K562 (cell line): ENCODE data around the gene RBM20. TPM values are rescaled to one million over a fixed set of nuclear protein-coding genes. Genes with fewer than 3 reads are reported as not detected.

Experiments
- ATAC-seq: fragments of 200-7000 bp; cut with Tn5 transposase; 3 replicates; pipeline ENCODE4 v1.9.1; 2020; ENCODE audit warnings: moderate library complexity
- BruUV-seq: library from RNA; stranded (reverse); fragments of 400-500 nt; replicated peaks from 2 replicates; lab custom pipeline; 2021; lab: Mats Ljungman, UMichigan
- CTCF ChIA-PET: fragments of 300-600 bp; formaldehyde crosslinking; extraction: SDS; loops from one replicate; lab custom pipeline; 2021; ENCODE audit warnings: low intra/inter-chr PET ratio; lab: Yijun Ruan, JAX
- POLR2A ChIA-PET: fragments of 300-600, 350-650 bp; sonication (Branson Sonifier 250); formaldehyde crosslinking; extraction: SDS; loops from one replicate; lab custom pipeline; 2021; ENCODE audit warnings: antibody characterized with exemption, inconsistent platforms; lab: Yijun Ruan, JAX
- DNase-seq, 4 experiments: peaks; one replicate each; pipeline versions ENCODE4 v3.0.0 to v3.0.0-alpha.2; 2011 to 2018; ENCODE audit warnings: low spot score in 3 of 4, mixed read lengths in 3 of 4; ENCODE audit errors: extremely low read depth in 1 of 4
- FAIRE-seq: peaks from 2 replicates; lab custom pipeline; 2011; peaks lifted over from hg19 to GRCh38; lab: Jason Lieb, UNC
- H2AFZ ChIP-seq: 2 replicates; pipeline ENCODE4 v1.6.0; 2011; ENCODE audit warnings: low read depth, low read length, control low read depth, inconsistent platforms
- H3K27ac ChIP-seq: fragments of 200-600 bp; 3 replicates; pipeline ENCODE4 v1.8.0; 2011; ENCODE audit warnings: low read depth, mild to moderate bottlenecking, control low read depth, inconsistent platforms, low read length, moderate library complexity, mixed read lengths; ENCODE audit errors: extremely low read depth
- H3K27me3 ChIP-seq, 2 experiments: fragments of 300-600 bp in 1 of 2; 2 replicates in 1 of 2; 3 replicates in 1 of 2; pipeline versions ENCODE4 v1.6.0 to v1.8.0; 2011; ENCODE audit warnings: inconsistent platforms in 2 of 2, low read length in 2 of 2, mild to moderate bottlenecking in 1 of 2, mixed read lengths in 1 of 2, moderate library complexity in 1 of 2; ENCODE audit not compliant: control insufficient read depth in 2 of 2, insufficient read depth in 2 of 2
- H3K36me3 ChIP-seq: fragments of 300-600 bp; 3 replicates; pipeline ENCODE4 v1.8.0; 2011; ENCODE audit warnings: mild to moderate bottlenecking, low read length, inconsistent platforms; ENCODE audit not compliant: control insufficient read depth, insufficient read depth
- H3K4me1 ChIP-seq, 2 experiments: fragments of 200-600 bp in 1 of 2; replicated peaks in 1 of 2; 2 replicates in 1 of 2; 3 replicates in 1 of 2; pipeline versions ENCODE4 v1.5.1 to v1.8.0; 2011; ENCODE audit warnings: inconsistent platforms in 2 of 2, low read length in 2 of 2, mild to moderate bottlenecking in 1 of 2, mixed read lengths in 1 of 2, moderate library complexity in 1 of 2; ENCODE audit not compliant: control insufficient read depth in 2 of 2, insufficient read depth in 2 of 2
- H3K4me2 ChIP-seq: 2 replicates; pipeline ENCODE4 v1.6.1; 2011; ENCODE audit warnings: low read length, control low read depth, inconsistent platforms, mixed read lengths; ENCODE audit not compliant: insufficient read depth
- H3K4me3 ChIP-seq: fragments of 200-600 bp; sonication (generic), shearing (Covaris generic); 2 replicates; pipeline ENCODE4 v1.5.1; 2016; ENCODE audit warnings: control low read depth, inconsistent platforms
- H3K79me2 ChIP-seq: fragments of 200-600 bp; 3 replicates; pipeline ENCODE4 v1.8.0; 2011; ENCODE audit warnings: low read length, inconsistent platforms; ENCODE audit not compliant: control insufficient read depth, insufficient read depth
- H3K9ac ChIP-seq, 2 experiments: 2 replicates each; pipeline versions ENCODE4 v1.6.0 to v1.6.1; 2011; ENCODE audit warnings: low read depth in 2 of 2, low read length in 2 of 2, control low read depth in 1 of 2, inconsistent platforms in 1 of 2, mild to moderate bottlenecking in 1 of 2, mixed read lengths in 1 of 2; ENCODE audit not compliant: insufficient read depth in 1 of 2
- H3K9me1 ChIP-seq: one replicate; pipeline ENCODE4 v1.6.0; 2011; ENCODE audit warnings: inconsistent platforms, mild to moderate bottlenecking, low read length, moderate library complexity; ENCODE audit not compliant: control insufficient read depth, insufficient read depth
- H3K9me3 ChIP-seq: replicated peaks from 2 replicates; pipeline ENCODE4 v1.5.1; 2011; ENCODE audit warnings: low read depth, low read length, inconsistent platforms; ENCODE audit not compliant: control insufficient read depth, insufficient read depth
- H4K20me1 ChIP-seq: replicated peaks from 2 replicates; pipeline ENCODE4 v1.6.1; 2011; ENCODE audit warnings: low read length, inconsistent platforms, mixed read lengths; ENCODE audit not compliant: control insufficient read depth, insufficient read depth
- ARHGAP35 ChIP-seq: fragments of 450-650 bp; IDR thresholded peaks from 2 replicates; pipeline ENCODE4 v1.6.1; 2018; ENCODE audit not compliant: partially characterized antibody
- CREB3 ChIP-seq: fragments of 450-650 bp; conservative IDR thresholded peaks from 2 replicates; pipeline ENCODE4 v1.6.1; 2016; ENCODE audit warnings: missing genetic modification characterization, low read depth, mild to moderate bottlenecking, missing compliant biosample characterization, moderate library complexity
- CREM ChIP-seq: IDR thresholded peaks from 2 replicates; pipeline ENCODE4 v1.6.1; 2014; ENCODE audit warnings: antibody characterized with exemption, low read depth
- KAT2B ChIP-seq: IDR thresholded peaks from one replicate; pipeline ENCODE4 v1.6.1; 2012; ENCODE audit warnings: low read depth, mild to moderate bottlenecking, control low read depth, inconsistent platforms, low read length, moderate library complexity
- PBX2 ChIP-seq, 2 experiments: IDR thresholded peaks in 1 of 2; conservative IDR thresholded peaks in 1 of 2; 2 replicates each; pipeline ENCODE4 v1.6.1; 2016; ENCODE audit warnings: low read depth in 2 of 2, mild to moderate bottlenecking in 1 of 2, missing compliant biosample characterization in 1 of 2, missing genetic modification characterization in 1 of 2, moderate library complexity in 1 of 2
- XRCC3 ChIP-seq: fragments of 450-650 bp; IDR thresholded peaks from 2 replicates; pipeline ENCODE4 v1.6.1; 2017; ENCODE audit warnings: mild to moderate bottlenecking, moderate library complexity
- ZBTB49 ChIP-seq: sonication (generic); formaldehyde crosslinking; IDR thresholded peaks from 2 replicates; pipeline ENCODE4 v1.8.0; 2022; ENCODE audit warnings: missing genetic modification reagents, mild to moderate bottlenecking, borderline replicate concordance
- ZNF655 ChIP-seq: fragments of 250-450 bp; sonication (Bioruptor Pico); IDR thresholded peaks from 2 replicates; pipeline ENCODE4 v1.5.0; 2021
- WGBS: fragments of 100-300 bp; shearing (Covaris generic); methylation state at CpG from one replicate; pipeline ENCODE4 v1.1.6; 2016; ENCODE audit warnings: low coverage, mixed read lengths; ENCODE audit not compliant: insufficient coverage; ENCODE audit errors: missing lambda C conversion rate; 5-methylcytosine and 5-hydroxymethylcytosine counted together
- in situ Hi-C: fragments of 300-500 bp; cut with MboI; formaldehyde crosslinking; loops from 4 replicates; pipeline ENCODE4 v1.15.0; 2018; ENCODE audit warnings: inconsistent platforms, mixed read lengths
- intact Hi-C: fragments of 100-400 bp; cut with micrococcal nuclease; formaldehyde crosslinking; loops from 2 replicates; pipeline ENCODE4 v1.14.2; 2022
- polyA plus RNA-seq, 8 experiments: library from polyadenylated mRNA; depleted of rRNA in 4 of 8; stranded (reverse) in 5 of 8; unstranded in 3 of 8; fragments of >200 nt; fragmentation: Nextera tagmentation in 2 of 8; fragmentation: Illumina TruSeq in 1 of 8; extraction: Ambion mirVana in 2 of 8; extraction: Trizol in 1 of 8; gene quantifications; 2 replicates each; pipeline versions ENCODE4 v1.2.1 to v1.2.3, GENCODE V29; 2011 to 2014; ENCODE audit warnings: inconsistent platforms in 1 of 8, missing spikeins in 1 of 8
- total RNA-seq, 7 experiments: library from RNA; depleted of rRNA in 6 of 7; stranded (reverse); fragments of >200 nt in 6 of 7; fragmentation: Illumina TruSeq in 2 of 7; extraction: Trizol in 2 of 7; gene quantifications; 2 replicates each; pipeline versions ENCODE4 v1.2.1 to v1.2.3, GENCODE V29; 2011 to 2021; ENCODE audit warnings: low replicate concordance in 1 of 7

The RBM20 gene
- total and polyA plus RNA-seq, 9 of the 15 experiments (the other 6 are each of a cell fraction or from before 2014, with no cell fraction given): 0.63 to 5.7 (median 3.2) TPM

- TF ChIP-seq ZBTB49 (CRISPR knock-in tag): no peak
These were observed 52.3 kb downstream of the RBM20 start (continued) for GRCh38 chr10:110696436-110696835.

GRCh38 chr10:110698340-110698739 is 54.2 kb downstream of the RBM20 start:
- ChIA-PET CTCF (no interaction called here), POLR2A (interaction anchor here (0.6 kb wide), 1 partner anchor 1378 kb away, joined by 3 read pairs; no protein-coding TSS in a partner anchor)
- DNase-seq: no peak
- 34% methylated on average over 5 of the region's 5 CpGs for WGBS
- no peaks in the 10 kb centered on the region for H3K27me3 ChIP-seq
- FAIRE-seq: no peak
- no peak overlapping the region for H3K9ac ChIP-seq
- no peak overlapping the region for H2AFZ ChIP-seq
- no peak overlapping the region for H3K4me3 ChIP-seq
- peaks cover 3% of the 10 kb centered on the region; the same call in 2 of the 3 replicates for H3K79me2 ChIP-seq
- no peaks in the 10 kb centered on the region for H3K9me3 ChIP-seq
- BruUV-seq: no TSS peak
- no peaks in the 10 kb centered on the region for H4K20me1 ChIP-seq
- peaks cover 4 to 8% of the 10 kb centered on the region in 2 experiments; a peak in 4 of 5 replicates for H3K4me1 ChIP-seq
- no peaks in the 10 kb centered on the region for H3K9me1 ChIP-seq
- no peak overlapping the region for H3K27ac ChIP-seq
- in situ Hi-C loops: no loop called here
- H3K36me3 ChIP-seq: no peaks in the 10 kb centered on the region
- no peak overlapping the region for H3K4me2 ChIP-seq
- intact Hi-C loops: no loop called here
- ATAC-seq: no peak
- TF ChIP-seq PBX2 (CRISPR knock-in tag; IDR thresholded peaks at IDR 0.05; ENCODE audit: low read depth): no peak
- no peak for TF ChIP-seq PBX2 (tag; conservative IDR thresholded peaks at IDR 0.05; ENCODE audit: low read depth)
- no peak for TF ChIP-seq CREB3
- no peak for TF ChIP-seq ARHGAP35
- TF ChIP-seq XRCC3: no peak
- TF ChIP-seq ZNF655 (CRISPR knock-in tag): no peak
- TF ChIP-seq CREM: no peak
- no peak for TF ChIP-seq KAT2B
